Naive thymus-derived CD8-positive, alpha-beta T cell (primary cell): ENCODE measurements around the gene AJAP1. TPM values are rescaled to one million over a fixed set of nuclear protein-coding genes. Genes with fewer than 3 reads are reported as not detected.

ENCODE experiments used
- ATAC-seq, 2 donors: fragments of 150-1000 bp; cut with Tn5 transposase in 1 of 2; sonication (Bioruptor Pico), chemical (Tn5 transposase) in 1 of 2; 1 replicate in 1 of 2; 2 replicates in 1 of 2; pipeline ENCODE4 v1.10.0; 2021; ENCODE audit warnings: mild to moderate bottlenecking in 2 of 2, moderate library complexity in 2 of 2
- POLR2A ChIA-PET: fragments of 350-600 bp; sonication (Branson Sonifier 250); formaldehyde crosslinking; loops from one replicate; lab custom pipeline; 2021; ENCODE audit warnings: antibody characterized with exemption; lab: Charles Lee
- DNase-seq, 10 donors: peaks; one replicate each; pipeline versions ENCODE4 v3.0.0 to v3.0.0-alpha.2; 2020 to 2022
- H3K27ac Mint-ChIP-seq, 10 donors: one replicate each; pipeline ENCODE4 v1.8.0; 2020 to 2022; ENCODE audit warnings: mild to moderate bottlenecking in 10 of 10, mixed read lengths in 10 of 10, moderate library complexity in 4 of 10, inconsistent platforms in 1 of 10
- H3K27me3 Mint-ChIP-seq, 5 donors: one replicate each; pipeline ENCODE4 v1.8.0; 2021 to 2022; ENCODE audit warnings: mixed read lengths in 5 of 5
- H3K36me3 Mint-ChIP-seq, 3 donors: one replicate each; pipeline ENCODE4 v1.8.0; 2020 to 2022; ENCODE audit warnings: mixed read lengths in 3 of 3, mild to moderate bottlenecking in 2 of 3, inconsistent platforms in 1 of 3
- H3K4me1 Mint-ChIP-seq, 4 donors: one replicate each; pipeline ENCODE4 v1.8.0; 2021 to 2022; ENCODE audit warnings: mixed read lengths in 4 of 4
- H3K4me3 Mint-ChIP-seq, 10 donors: one replicate each; pipeline ENCODE4 v1.8.0; 2020 to 2022; ENCODE audit warnings: mild to moderate bottlenecking in 10 of 10, mixed read lengths in 10 of 10, moderate library complexity in 6 of 10, inconsistent platforms in 1 of 10
- H3K9me3 Mint-ChIP-seq, 9 donors: one replicate each; pipeline ENCODE4 v1.8.0; 2020 to 2022; ENCODE audit warnings: mixed read lengths in 9 of 9, mild to moderate bottlenecking in 3 of 9, inconsistent platforms in 1 of 9, moderate library complexity in 1 of 9
- polyA plus RNA-seq, 3 donors: library from polyadenylated mRNA; unstranded; fragments of 300-500 nt; fragmentation: Illumina TruSeq; gene quantifications; one replicate each; pipeline ENCODE4 v1.2.3, GENCODE V29; 2021
- total RNA-seq, 8 experiments: library from RNA in 2 of 8; stranded (reverse) in 2 of 8; gene quantifications; one replicate each; pipeline ENCODE4 v1.2.3 and lab custom pipeline; 2021 to 2026

Gene AJAP1
- total and polyA plus RNA-seq, 5 experiments from 2014 or later: 0.01 to 0.21 (median 0.11) TPM; not detected in 2

DNA sequence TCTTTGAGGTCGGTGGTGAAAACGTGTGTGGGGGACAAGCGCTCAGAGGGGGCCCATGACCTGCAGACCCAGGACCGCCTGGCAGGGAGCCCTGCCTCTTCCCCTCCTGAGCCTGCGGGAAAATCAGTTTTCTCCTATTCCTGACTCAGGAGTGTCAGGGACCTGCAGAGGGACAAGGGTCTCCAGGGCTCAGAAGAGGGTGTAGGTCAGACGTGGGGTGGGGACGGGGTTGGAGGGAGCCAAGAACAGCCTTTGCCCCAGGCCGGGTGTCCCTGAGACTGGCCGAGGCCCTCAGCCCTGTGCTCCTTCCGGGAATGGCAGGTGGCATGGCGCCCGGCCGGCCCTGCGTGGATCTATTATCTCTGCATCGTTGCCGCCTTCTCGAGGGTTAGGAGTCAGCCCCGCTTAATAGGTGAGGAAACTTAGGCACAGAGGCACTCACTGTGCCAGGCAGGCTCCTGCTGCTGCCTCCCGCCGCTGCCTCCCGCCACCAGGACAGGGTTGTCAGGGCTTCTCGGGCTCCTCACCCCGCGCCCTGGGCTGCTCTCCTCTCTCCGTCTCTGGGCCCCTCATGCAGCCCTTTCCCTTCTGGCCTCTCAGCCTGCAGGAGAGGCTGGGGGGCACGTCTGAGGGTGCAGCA lies 37.5 kb downstream of the AJAP1 start:
- POLR2A ChIA-PET: no interaction called here
- H3K36me3 Mint-ChIP-seq: no peaks in the 10 kb centered on the region
- no peak for ATAC-seq
- H3K9me3 Mint-ChIP-seq: no peaks in the 10 kb centered on the region
- DNase-seq: no peak
- H3K4me1 Mint-ChIP-seq: peaks cover 0 to 5% (median 0%) of the 10 kb centered on the region in 4 donors
- H3K4me3 Mint-ChIP-seq: no peak overlapping the region
- no peak overlapping the region for H3K27ac Mint-ChIP-seq
- H3K27me3 Mint-ChIP-seq: peaks cover 0 to 15% (median 5%) of the 10 kb centered on the region in 5 donors

DNA sequence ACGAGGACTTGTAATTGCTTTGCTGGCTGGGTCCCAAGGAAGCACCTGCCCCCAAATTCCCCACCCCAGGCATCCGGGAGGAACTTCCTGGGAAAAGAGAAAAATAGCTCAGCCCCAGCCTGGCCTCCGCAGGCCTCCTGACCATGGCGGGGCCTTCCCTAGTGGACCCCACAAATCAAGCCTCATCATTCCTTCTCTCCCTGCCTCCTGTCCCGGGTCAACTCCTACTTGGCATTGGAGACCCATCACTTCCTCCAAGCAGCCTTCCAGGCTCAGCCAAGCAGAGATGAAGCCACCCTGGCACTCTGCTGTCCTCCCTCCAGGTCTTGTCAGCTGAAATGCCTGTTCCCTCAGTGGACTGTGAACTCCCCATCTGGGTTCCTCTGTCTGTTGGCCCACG lies 38.0 kb downstream of the AJAP1 start:
- Mint-ChIP-seq H3K4me1 (peaks cover 0 to 5% (median 0%) of the 10 kb centered on the region in 4 donors), H3K9me3 (no peaks in the 10 kb centered on the region), H3K36me3 (no peaks in the 10 kb centered on the region), H3K4me3 (no peak overlapping the region), H3K27ac (no peak overlapping the region), H3K27me3 (peaks cover 0 to 10% (median 3%) of the 10 kb centered on the region in 5 donors)
- POLR2A ChIA-PET: no interaction called here
- DNase-seq (no peak), ATAC-seq (no peak)

DNA sequence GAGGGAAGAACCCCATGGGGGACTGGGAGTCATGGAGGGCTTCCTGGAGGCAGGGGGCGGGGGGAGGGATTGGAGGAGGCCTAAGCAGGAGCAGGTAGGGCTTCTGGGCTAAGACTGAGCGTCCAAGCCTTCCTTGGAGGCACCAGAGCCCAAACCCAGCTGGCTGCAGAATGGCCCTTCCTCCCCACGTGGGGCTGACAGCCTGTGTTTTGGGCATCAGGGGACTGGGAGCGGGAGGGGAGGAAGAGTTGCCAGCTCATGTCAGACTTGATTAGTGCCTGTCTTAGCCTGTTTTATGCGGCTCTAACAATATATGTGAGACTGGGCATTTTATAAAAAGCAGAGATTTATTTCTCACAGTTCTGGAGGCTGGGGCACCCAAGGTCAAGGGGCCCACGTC lies 38.9 kb downstream of the AJAP1 start:
- Mint-ChIP-seq H3K27me3 (peaks cover 0 to 5% (median 0%) of the 10 kb centered on the region in 5 donors), H3K4me3 (no peak overlapping the region), H3K36me3 (no peaks in the 10 kb centered on the region), H3K27ac (no peak overlapping the region), H3K4me1 (peaks cover 0 to 5% (median 0%) of the 10 kb centered on the region in 4 donors), H3K9me3 (no peaks in the 10 kb centered on the region)
- POLR2A ChIA-PET: no interaction called here
- ATAC-seq (no peak), DNase-seq (no peak)

DNA sequence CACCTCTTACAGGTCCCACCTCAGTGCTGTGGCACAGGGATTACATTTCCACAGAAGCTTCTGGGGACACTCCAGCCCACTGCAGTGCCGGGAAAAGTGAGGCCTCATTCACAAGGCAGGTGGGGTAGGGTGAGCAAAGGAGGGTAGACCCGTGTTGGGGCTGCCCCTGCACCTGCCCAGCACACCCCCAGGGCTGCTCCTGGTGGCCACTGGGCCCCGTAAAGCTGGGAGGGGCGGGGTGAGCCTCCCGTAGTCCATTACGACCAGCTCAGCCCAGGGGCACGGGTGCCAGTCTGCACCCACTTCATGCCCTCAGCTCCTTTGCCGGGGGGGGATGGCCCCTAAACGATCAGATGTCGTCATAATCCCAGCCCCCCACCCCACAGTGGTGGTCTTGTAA lies 39.5 kb downstream of the AJAP1 start:
- Mint-ChIP-seq H3K4me1 (peaks cover 0 to 5% (median 0%) of the 10 kb centered on the region in 4 donors), H3K4me3 (no peak overlapping the region), H3K9me3 (no peaks in the 10 kb centered on the region), H3K27me3 (peaks cover 0 to 5% (median 0%) of the 10 kb centered on the region in 5 donors), H3K27ac (no peak overlapping the region), H3K36me3 (no peaks in the 10 kb centered on the region)
- DNase-seq: no peak
- POLR2A ChIA-PET: no interaction called here
- no peak for ATAC-seq

DNA sequence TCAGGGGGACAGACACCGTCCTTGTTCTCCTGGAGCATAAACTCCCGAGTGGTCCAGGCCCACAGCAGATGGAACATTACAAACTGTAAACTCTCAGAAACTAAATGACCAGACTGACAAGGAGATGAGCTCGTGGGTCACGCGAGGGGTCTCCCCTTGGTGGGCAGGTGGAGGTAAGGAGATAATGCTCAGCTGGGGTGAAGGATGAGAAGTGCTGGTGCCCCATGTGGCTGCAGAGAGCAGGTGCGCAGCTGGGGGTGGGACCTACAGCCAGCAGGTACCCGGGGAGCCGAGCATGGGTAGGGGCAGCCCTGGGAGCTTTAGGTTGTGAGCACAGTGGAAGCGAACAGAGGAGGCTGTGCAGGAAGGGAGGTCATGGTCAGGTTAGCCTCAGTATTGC lies 40.1 kb downstream of the AJAP1 start:
- Mint-ChIP-seq H3K36me3 (no peaks in the 10 kb centered on the region), H3K9me3 (no peaks in the 10 kb centered on the region), H3K27ac (no peak overlapping the region), H3K27me3 (peaks cover 0 to 5% (median 0%) of the 10 kb centered on the region in 5 donors), H3K4me1 (peaks cover 0 to 5% (median 0%) of the 10 kb centered on the region in 4 donors), H3K4me3 (no peak overlapping the region)
- ATAC-seq: no peak
- POLR2A ChIA-PET: no interaction called here
- DNase-seq: no peak

DNA sequence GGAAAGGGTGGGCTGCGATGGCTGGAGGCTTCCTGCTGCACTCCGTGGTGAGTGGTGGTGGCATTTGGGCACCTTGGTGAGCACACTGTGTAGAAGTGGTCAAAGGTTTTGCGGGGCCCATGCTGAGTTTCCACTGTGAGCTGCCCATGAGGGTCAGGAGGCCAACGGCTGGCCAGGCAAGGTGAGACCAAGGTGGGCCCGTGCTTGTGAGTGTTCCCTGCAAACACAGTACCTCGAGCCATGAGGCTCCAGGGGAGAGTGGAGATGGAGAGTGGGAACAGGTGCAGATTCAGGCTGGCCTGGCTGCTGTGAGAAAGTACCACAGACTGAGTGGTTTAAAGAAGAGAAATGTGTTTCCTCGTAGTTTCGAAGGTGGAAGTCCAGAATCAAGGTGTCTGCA lies 40.8 kb downstream of the AJAP1 start:
- no peaks in the 10 kb centered on the region for H3K36me3 Mint-ChIP-seq
- no peak for ATAC-seq

DNA sequence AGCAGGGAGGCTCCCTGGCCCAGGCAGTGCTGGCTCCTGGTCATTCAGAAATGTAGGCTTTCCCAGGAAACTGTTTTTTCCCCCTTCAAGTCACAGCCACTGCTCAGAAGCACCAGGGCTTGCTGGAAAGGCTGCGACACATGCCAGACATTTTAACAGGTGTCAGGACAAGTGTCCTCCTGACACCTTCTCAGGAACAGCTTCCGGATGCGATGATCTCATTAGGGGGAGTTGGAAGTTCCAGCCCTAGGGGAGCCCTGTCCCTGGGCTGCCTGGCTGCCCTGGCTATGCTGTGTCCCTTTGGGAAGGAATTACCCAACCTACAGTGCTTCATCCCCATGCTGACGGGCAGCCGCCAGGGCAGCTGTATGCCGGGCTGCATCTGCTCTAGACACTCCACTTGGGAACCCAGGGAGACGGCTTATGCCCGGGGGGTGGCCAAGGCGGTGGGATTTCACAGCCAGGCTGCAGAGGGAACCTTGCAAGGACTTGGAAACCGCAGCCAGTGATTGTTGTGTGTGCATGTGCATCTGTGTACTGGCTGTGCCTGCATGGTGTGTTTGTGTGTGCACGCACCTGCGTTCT lies 41.8 kb downstream of the AJAP1 start:
- Mint-ChIP-seq H3K4me1 (peaks cover 0 to 5% (median 0%) of the 10 kb centered on the region in 4 donors), H3K27me3 (peaks cover 0 to 7% (median 1%) of the 10 kb centered on the region in 5 donors), H3K4me3 (no peak overlapping the region), H3K9me3 (no peaks in the 10 kb centered on the region), H3K27ac (no peak overlapping the region), H3K36me3 (no peaks in the 10 kb centered on the region)
- POLR2A ChIA-PET: no interaction called here
- ATAC-seq (no peak), DNase-seq (no peak)

More for the DNA sequence above, 40.8 kb downstream of the AJAP1 start:
- H3K9me3 Mint-ChIP-seq: no peaks in the 10 kb centered on the region
- H3K4me3 Mint-ChIP-seq: no peak overlapping the region
- no peak for DNase-seq
- H3K27ac Mint-ChIP-seq: no peak overlapping the region
- H3K27me3 Mint-ChIP-seq: peaks cover 0 to 7% (median 0%) of the 10 kb centered on the region in 5 donors
- POLR2A ChIA-PET: no interaction called here
- H3K4me1 Mint-ChIP-seq: peaks cover 0 to 5% (median 0%) of the 10 kb centered on the region in 4 donors

DNA sequence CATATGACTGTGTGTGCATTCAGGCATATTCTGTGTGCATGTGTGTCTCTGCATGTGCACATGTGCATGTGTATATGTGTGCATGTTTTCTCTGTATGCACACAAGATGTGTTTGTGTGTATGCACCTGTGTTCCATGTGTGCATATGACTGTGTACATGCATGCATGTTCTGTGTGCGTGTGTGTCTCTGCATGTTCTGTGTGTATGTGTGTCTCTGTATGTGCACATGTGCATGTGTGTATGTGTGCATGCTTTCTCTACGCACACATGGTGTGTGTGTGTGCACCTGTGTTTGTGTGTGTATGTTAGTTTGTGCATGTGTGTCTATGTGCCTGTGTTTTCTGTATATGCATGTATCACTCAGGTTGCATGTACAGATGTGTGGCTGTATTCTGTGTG lies 42.3 kb downstream of the AJAP1 start:
- DNase-seq: no peak
- Mint-ChIP-seq H3K36me3 (no peaks in the 10 kb centered on the region), H3K9me3 (no peaks in the 10 kb centered on the region)

DNA sequence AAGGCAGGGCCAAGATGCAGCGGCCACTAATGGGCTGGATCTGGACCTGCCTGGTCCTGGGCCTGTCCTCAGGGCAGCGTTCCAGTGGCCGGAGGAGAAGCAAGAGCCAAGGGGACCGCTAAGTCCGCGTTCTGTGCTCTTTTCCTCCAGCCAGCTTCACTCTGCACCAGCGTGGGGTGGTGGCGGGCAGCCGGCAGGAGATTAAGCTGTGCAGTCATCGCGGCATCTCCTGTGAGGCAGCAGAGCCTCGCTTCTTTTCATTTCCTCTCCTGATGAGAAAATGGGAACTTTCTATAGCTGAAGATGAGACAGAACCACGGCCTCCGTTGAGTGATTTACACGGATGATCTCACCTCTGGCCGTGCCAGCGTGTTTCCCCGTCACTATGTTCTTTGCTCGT lies 43.4 kb downstream of the AJAP1 start:
- ATAC-seq (no peak), DNase-seq (no peak)
- POLR2A ChIA-PET: no interaction called here
- Mint-ChIP-seq H3K4me3 (no peak overlapping the region), H3K4me1 (peaks cover 0 to 5% (median 0%) of the 10 kb centered on the region in 4 donors), H3K27ac (no peak overlapping the region), H3K27me3 (peaks cover 0 to 7% (median 1%) of the 10 kb centered on the region in 5 donors), H3K36me3 (no peaks in the 10 kb centered on the region), H3K9me3 (no peaks in the 10 kb centered on the region)

More for the DNA sequence above, 42.3 kb downstream of the AJAP1 start:
- H3K4me3 Mint-ChIP-seq: no peak overlapping the region
- no peak overlapping the region for H3K27ac Mint-ChIP-seq
- ATAC-seq: no peak
- peaks cover 0 to 5% (median 0%) of the 10 kb centered on the region in 4 donors for H3K4me1 Mint-ChIP-seq
- POLR2A ChIA-PET: no interaction called here
- H3K27me3 Mint-ChIP-seq: peaks cover 0 to 7% (median 1%) of the 10 kb centered on the region in 5 donors

DNA sequence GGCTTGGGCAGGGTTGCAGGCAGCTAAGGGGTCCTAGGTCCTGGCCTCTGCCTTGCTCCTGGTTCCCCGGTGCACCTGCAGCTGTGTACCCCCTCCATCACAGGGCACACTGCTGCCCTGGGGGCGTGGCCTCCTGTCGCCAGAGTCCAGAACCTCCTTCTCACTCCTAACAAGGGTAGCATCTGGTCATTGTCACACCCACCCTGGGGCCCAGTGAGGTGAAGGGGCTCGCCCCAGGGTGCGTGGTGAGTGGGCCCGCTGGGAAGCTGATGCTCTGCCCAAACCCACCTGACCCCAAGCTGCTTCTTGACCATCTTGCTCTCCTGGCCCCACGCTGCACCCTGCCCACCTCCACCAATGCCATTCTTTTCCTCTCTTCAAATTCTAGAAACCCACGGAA lies 44.5 kb downstream of the AJAP1 start:
- no peaks in the 10 kb centered on the region for H3K36me3 Mint-ChIP-seq
- H3K27me3 Mint-ChIP-seq: peaks cover 0 to 12% (median 6%) of the 10 kb centered on the region in 5 donors
- POLR2A ChIA-PET: no interaction called here
- H3K4me1 Mint-ChIP-seq: peaks cover 0 to 5% (median 0%) of the 10 kb centered on the region in 4 donors
- ATAC-seq (no peak), DNase-seq (no peak)
- no peaks in the 10 kb centered on the region for H3K9me3 Mint-ChIP-seq
- H3K4me3 Mint-ChIP-seq: no peak overlapping the region
- H3K27ac Mint-ChIP-seq: no peak overlapping the region

DNA sequence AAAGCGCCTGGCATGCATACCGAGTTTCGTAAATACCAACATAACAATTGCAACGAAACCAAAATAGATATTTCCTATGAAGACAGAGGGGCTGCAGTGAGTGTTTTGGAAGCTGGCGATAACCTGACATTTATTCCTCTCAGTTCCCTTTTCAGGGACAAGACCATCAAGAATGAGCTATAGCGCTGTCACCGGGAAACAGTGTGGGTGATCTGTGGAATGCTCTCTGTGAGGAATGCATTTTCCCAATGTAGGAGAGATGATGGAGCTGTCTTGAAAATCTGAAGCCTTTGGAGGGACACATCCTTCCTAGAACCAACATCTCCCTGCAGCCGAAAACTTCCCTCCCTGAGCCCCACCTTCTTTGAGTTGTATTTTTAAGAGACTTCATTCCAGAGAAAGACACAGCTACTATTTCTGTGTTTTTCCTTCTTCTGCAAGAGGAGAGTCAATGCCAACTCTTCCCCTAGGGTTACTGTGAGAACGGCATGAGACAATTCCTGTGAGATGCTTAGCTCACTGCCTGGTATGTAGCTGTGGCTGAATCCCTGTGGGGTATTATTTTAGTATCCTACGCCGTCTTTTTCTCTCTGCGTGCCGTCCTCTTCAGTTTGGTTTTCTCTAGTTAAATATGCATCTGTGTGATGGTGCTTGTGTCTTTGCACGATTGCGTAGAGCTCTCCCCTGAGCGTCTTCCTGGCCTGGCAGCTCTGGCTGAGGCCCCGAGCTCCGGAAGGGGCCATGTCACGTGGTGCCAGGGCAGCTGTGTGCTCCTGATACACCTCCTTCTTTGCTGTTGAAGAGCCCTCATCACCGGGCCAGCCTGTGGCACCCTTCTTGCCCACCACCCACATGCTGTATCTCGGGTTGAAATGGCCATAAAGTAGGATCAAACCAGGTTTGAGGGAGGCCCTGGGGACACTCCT lies 45.2 kb downstream of the AJAP1 start:
- Mint-ChIP-seq H3K4me3 (no peak overlapping the region), H3K9me3 (no peaks in the 10 kb centered on the region), H3K4me1 (peaks cover 0 to 5% (median 0%) of the 10 kb centered on the region in 4 donors), H3K27me3 (peaks cover 0 to 8% (median 6%) of the 10 kb centered on the region in 5 donors), H3K27ac (no peak overlapping the region), H3K36me3 (no peaks in the 10 kb centered on the region)
- DNase-seq (no peak), ATAC-seq (no peak)
- POLR2A ChIA-PET: no interaction called here

DNA sequence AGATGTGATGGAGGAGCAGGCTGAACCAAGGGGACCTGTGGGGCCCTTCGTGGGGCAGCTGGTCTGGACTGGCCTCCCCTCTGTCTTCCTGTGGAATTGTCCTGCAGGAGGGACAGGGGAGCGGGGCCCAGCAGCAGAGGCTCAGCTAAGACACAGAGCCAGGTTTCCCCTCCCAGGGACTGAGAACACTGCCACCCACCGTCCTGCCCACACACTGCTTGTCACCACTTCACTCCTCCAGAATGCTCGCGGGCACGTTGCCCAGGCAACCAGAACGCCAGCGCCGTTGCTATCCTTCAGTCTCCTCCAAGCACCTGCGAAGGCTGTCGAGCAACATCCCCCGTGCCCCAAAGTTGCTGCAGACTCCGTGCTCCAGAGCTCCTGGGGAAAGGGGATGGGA lies 46.4 kb downstream of the AJAP1 start:
- Mint-ChIP-seq H3K9me3 (no peaks in the 10 kb centered on the region), H3K27ac (no peak overlapping the region), H3K4me1 (no peaks in the 10 kb centered on the region), H3K36me3 (no peaks in the 10 kb centered on the region), H3K4me3 (no peak overlapping the region), H3K27me3 (peaks cover 0 to 8% (median 6%) of the 10 kb centered on the region in 5 donors)
- no peak for DNase-seq
- ATAC-seq: peak in 1 of 2 donors; percentile 40
- POLR2A ChIA-PET: no interaction called here

DNA sequence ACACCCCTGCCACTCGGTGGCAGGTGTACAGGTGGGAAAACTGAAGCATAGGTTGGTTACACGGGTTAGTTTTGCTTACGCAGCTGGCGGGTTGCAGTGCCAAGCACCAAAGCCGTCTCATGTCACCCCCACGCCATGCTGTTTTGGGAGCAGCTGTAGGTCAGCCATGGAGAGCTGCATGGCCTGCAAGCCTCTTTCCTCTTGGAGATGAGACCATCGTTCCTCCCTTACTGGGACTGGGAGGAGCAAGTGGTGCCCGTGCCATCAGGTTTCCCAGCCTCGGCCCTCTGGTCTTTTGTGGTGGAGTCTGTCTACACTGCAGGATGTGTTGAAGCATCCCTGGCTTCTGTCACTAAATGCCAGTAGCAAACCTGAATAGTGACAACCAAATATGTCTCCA lies 46.9 kb downstream of the AJAP1 start:
- Mint-ChIP-seq H3K27ac (no peak overlapping the region), H3K9me3 (no peaks in the 10 kb centered on the region), H3K36me3 (no peaks in the 10 kb centered on the region), H3K4me3 (no peak overlapping the region), H3K4me1 (no peaks in the 10 kb centered on the region), H3K27me3 (peaks cover 0 to 10% (median 6%) of the 10 kb centered on the region in 5 donors)
- POLR2A ChIA-PET: no interaction called here
- ATAC-seq (no peak), DNase-seq (no peak)
